Measurements from ENCODE around the gene PPME1.

GRCh38 chr11:74284466-74284865 is 113.4 kb downstream of the PPME1 start:
- TF ChIP-seq, protein P1, sequence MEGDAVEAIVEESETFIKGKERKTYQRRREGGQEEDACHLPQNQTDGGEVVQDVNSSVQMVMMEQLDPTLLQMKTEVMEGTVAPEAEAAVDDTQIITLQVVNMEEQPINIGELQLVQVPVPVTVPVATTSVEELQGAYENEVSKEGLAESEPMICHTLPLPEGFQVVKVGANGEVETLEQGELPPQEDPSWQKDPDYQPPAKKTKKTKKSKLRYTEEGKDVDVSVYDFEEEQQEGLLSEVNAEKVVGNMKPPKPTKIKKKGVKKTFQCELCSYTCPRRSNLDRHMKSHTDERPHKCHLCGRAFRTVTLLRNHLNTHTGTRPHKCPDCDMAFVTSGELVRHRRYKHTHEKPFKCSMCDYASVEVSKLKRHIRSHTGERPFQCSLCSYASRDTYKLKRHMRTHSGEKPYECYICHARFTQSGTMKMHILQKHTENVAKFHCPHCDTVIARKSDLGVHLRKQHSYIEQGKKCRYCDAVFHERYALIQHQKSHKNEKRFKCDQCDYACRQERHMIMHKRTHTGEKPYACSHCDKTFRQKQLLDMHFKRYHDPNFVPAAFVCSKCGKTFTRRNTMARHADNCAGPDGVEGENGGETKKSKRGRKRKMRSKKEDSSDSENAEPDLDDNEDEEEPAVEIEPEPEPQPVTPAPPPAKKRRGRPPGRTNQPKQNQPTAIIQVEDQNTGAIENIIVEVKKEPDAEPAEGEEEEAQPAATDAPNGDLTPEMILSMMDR (IDR thresholded peaks at IDR 0.05): no peak
- TF ChIP-seq POLR2A (IDR thresholded peaks at IDR 0.05): no peak

All from Peyer's patch (tissue), 4 donors.